ENCODE results near the gene DYNC2LI1.
A peak's percentile ranks its signal among the peaks of the same experiment; 100 is the strongest.

Gene DYNC2LI1

DNA sequence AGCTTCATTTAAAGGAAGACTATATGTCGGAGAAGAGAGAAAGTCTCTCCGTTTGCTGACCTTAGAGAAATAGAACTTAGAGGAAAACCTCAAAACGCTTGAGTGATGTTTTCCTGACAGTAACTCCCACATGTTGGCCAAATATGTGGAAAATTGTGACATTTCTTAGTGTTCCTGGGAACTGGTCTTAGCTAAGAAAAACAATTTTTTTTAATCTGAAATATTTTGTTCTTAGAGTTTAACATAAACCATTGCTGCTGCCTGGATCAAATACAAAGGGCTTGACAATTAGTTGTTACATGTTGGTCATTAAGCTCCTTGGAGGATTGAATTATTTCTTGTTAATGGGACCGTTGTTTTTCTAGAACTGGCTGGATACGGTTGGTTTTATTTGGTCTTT is 16.3 kb downstream of the DYNC2LI1 start:
- CTCF ChIA-PET = interaction anchor here (0.6 kb wide), 1 partner anchor 561 kb away, joined by 4 read pairs; no protein-coding TSS in a partner anchor
- DNase-seq (ENCODE audit: low spot score) = no peak
- TF ChIP-seq, protein P1, sequence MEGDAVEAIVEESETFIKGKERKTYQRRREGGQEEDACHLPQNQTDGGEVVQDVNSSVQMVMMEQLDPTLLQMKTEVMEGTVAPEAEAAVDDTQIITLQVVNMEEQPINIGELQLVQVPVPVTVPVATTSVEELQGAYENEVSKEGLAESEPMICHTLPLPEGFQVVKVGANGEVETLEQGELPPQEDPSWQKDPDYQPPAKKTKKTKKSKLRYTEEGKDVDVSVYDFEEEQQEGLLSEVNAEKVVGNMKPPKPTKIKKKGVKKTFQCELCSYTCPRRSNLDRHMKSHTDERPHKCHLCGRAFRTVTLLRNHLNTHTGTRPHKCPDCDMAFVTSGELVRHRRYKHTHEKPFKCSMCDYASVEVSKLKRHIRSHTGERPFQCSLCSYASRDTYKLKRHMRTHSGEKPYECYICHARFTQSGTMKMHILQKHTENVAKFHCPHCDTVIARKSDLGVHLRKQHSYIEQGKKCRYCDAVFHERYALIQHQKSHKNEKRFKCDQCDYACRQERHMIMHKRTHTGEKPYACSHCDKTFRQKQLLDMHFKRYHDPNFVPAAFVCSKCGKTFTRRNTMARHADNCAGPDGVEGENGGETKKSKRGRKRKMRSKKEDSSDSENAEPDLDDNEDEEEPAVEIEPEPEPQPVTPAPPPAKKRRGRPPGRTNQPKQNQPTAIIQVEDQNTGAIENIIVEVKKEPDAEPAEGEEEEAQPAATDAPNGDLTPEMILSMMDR (conservative IDR thresholded peaks at IDR 0.05; ENCODE audit: low read depth) = no peak
- no peak overlapping the region for H3K27ac ChIP-seq
- POLR2A ChIA-PET (ENCODE audit: low non-redundant PET) = no interaction called here

DNA sequence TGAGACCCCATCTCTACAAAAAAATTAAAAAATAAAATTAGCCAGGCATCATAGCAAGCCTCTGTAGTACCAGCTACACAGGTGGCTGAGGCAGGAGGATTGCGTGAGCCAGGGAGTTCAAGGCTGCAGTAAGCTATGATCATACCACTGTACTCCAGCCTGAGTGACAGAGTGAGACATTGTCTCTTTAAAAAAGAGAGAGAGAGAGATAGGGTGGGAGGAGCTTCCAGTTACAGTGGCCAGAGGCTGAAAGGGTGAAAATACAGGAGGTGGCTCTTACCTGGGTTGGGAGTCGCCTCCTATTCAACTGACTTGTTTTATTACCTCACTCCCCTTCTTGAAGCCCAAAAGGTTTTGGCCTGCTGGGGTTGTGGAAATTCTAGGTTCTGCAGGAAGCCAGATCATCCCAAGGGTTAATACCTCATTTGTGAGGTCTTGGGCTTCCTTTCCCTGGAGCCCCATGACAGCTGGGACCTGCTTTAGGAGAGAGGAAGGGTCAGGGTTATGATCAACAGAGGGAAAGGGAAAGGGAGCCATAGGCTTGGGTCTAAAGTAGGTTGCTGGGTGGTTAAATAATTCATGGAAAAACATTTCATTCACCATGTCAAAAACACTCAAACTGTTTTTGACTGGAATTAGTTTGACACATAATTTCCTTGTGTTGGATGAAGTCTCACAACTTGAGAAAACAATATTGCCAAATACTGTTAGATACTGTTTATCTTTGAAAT is 17.4 kb downstream of the DYNC2LI1 start:
- POLR2A ChIA-PET (ENCODE audit: low non-redundant PET) = no interaction called here
- TF ChIP-seq, protein P1 (conservative IDR thresholded peaks at IDR 0.05; ENCODE audit: low read depth) = no peak
- CTCF ChIA-PET = interaction anchor here (0.7 kb wide), 2 partner anchors 26 to 908 kb away, joined by 3 to 4 read pairs; no protein-coding TSS in a partner anchor
- DNase-seq (ENCODE audit: low spot score) = no peak
- no peak overlapping the region for H3K27ac ChIP-seq

DNA sequence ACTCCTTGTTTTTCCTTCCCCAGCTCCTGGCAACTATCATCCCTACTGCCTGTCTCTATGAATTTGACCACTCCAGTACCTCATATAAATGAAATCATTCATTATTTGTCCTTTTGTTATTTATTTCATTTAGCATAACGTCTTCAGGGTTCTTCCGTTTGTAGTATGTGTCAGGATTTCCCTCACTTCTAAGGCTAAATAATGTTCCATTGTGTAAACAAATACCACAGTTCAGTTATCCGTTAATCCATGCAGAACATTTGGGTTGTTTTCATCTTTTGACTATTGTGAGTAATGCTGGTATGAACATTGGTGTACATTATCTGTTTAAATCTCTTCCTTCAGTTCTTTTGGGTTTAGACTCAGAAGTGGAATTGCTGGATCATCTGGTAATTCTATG is 18.8 kb downstream of the DYNC2LI1 start:
- TF ChIP-seq, protein P1 (conservative IDR thresholded peaks at IDR 0.05; ENCODE audit: low read depth) = no peak
- ChIA-PET POLR2A (ENCODE audit: low non-redundant PET) (no interaction called here), CTCF (interaction anchor here (0.7 kb wide), 1 partner anchor 72 kb away, joined by 5 read pairs; no protein-coding TSS in a partner anchor)
- no peak overlapping the region for H3K27ac ChIP-seq
- DNase-seq (ENCODE audit: low spot score) = no peak

DNA sequence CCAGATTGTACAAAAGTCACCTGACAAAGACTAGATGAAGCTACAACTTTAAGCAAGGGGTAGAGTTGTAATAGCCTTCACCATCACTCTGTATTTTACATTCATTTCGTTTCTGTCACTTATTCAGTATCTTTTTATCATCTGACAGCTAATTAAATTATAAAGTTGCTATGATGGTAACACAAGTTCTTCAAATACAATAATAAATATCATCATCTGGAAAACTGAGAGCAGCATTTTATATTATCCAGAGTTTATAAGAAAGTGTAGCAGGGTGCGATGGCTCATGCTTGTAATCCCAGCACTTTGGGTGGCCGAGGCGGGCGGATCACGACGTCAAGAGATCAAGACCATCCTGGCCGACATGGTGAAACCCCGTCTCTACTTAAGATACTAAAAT is 21.1 kb downstream of the DYNC2LI1 start:
- TF ChIP-seq, protein P1 (conservative IDR thresholded peaks at IDR 0.05; ENCODE audit: low read depth) = no peak
- DNase-seq (ENCODE audit: low spot score) = no peak
- ChIA-PET POLR2A (ENCODE audit: low non-redundant PET) (no interaction called here), CTCF (no interaction called here)
- H3K27ac ChIP-seq = no peak overlapping the region

DNA sequence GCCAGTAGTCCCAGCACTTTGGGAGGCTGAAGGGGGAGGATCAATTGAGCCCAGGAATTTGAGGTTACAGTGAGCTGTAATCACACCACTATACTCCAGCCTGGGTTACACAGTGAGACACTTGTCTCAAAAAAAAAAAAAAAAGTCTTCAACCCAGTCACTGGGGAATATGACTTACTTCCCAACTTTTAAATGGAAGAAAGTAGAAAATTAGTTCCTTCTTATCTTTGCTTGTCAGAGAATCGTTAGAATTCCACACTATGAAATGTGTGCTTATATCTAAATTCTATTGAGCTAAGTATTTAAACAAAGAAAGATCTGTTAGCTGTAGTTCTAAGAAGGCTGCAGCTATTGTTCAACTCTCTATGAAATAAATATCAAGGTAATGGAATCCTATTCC is 22.4 kb downstream of the DYNC2LI1 start:
- CTCF ChIA-PET = interaction anchor here (0.6 kb wide), 1 partner anchor 682 kb away, joined by 8 read pairs; no protein-coding TSS in a partner anchor
- POLR2A ChIA-PET (ENCODE audit: low non-redundant PET) = no interaction called here
- no peak overlapping the region for H3K27ac ChIP-seq
- no peak for DNase-seq (ENCODE audit: low spot score)
- TF ChIP-seq, protein P1 (conservative IDR thresholded peaks at IDR 0.05; ENCODE audit: low read depth) = no peak

DNA sequence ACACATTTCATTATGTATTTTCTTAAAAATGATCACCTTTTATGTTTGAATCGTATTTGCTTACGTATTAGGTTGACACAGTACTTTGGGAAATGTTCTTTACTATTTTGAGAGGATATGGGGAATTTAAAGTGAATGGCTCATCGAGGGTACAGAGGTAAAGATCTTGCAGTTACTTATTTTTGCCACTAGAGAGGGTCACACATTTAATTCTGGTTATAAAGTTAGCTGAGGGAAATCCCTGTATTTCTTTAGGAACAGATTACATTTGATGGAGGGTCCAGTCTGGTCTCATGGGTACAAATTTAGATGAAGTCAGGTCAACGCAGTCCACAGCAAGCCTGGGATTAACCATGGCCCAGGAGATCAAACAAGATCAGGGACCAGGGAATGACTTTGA is 24.5 kb downstream of the DYNC2LI1 start:
- DNase-seq (ENCODE audit: low spot score) = peak; percentile 17
- POLR2A ChIA-PET (ENCODE audit: low non-redundant PET) = no interaction called here
- CTCF ChIA-PET = interaction anchor here (0.5 to 0.7 kb wide), 4 partner anchors 79 to 1207 kb away, joined by 3 to 4 read pairs (median 4); no protein-coding TSS in a partner anchor
- no peak overlapping the region for H3K27ac ChIP-seq
- TF ChIP-seq, protein P1 (conservative IDR thresholded peaks at IDR 0.05; ENCODE audit: low read depth) = peak; percentile 17; the same call in 1 of the 2 replicates
